ENCODE results near the gene MPP2.
A peak's percentile ranks its signal among the peaks of the same experiment; 100 is the strongest.

MPP2 gene

DNA sequence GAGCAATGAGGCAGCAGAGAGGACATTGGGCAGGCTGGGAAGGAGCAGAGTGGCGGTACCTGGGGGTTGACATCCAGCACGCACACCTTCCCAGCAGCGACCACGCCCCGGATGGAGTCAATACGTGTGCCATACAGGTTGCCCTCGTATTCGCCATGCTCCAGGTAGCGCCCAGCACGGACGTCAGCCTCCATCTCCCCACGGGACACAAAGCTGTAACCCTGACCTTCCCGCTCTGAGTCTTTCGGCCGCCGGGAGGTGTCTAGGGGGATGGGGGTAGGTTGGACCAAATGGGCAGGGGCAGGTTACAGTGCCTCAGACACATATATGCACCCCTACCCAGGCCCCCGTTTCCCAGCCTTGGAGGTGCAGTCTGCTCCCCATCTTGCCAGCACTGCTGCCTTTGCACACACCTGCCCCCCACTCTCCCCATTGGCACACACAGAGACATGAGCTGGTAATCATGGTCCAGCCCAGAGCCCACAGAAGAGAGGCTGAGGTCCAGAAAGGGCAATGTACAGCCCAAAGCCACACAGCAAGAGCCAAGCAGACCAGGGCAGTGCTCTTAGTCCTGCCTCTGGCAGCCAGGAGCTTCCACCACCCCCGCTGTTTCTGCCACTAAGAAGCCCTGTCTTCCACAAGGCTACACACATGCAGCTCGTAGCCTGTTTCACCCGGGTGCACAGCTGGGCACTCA lies 27.5 kb downstream of the MPP2 start:
- H3K9me3 ChIP-seq (ENCODE audit: control insufficient read depth in 5 of 5, low read length in 5 of 5) = no peaks in the 10 kb centered on the region
- H3K4me3 ChIP-seq (ENCODE audit: low read depth in 1 of 5, low read length in 5 of 5) = no peak overlapping the region
- no peak overlapping the region for H3K9ac ChIP-seq (ENCODE audit: low read length in 5 of 5)
- H3K27me3 ChIP-seq (ENCODE audit: control insufficient read depth in 5 of 5, insufficient read depth in 4 of 5, low read length in 5 of 5) = no peaks in the 10 kb centered on the region
- H3K4me1 ChIP-seq (ENCODE audit: control insufficient read depth in 5 of 5, insufficient read depth in 5 of 5, low read length in 5 of 5) = peaks cover 0 to 8% (median 0%) of the 10 kb centered on the region in 5 donors
- H3K27ac ChIP-seq (ENCODE audit: low read depth, low read length) = no peak overlapping the region
- peaks cover 0 to 7% (median 0%) of the 10 kb centered on the region in 5 donors for H3K36me3 ChIP-seq (ENCODE audit: control insufficient read depth in 5 of 5, insufficient read depth in 5 of 5, low read length in 5 of 5)

DNA sequence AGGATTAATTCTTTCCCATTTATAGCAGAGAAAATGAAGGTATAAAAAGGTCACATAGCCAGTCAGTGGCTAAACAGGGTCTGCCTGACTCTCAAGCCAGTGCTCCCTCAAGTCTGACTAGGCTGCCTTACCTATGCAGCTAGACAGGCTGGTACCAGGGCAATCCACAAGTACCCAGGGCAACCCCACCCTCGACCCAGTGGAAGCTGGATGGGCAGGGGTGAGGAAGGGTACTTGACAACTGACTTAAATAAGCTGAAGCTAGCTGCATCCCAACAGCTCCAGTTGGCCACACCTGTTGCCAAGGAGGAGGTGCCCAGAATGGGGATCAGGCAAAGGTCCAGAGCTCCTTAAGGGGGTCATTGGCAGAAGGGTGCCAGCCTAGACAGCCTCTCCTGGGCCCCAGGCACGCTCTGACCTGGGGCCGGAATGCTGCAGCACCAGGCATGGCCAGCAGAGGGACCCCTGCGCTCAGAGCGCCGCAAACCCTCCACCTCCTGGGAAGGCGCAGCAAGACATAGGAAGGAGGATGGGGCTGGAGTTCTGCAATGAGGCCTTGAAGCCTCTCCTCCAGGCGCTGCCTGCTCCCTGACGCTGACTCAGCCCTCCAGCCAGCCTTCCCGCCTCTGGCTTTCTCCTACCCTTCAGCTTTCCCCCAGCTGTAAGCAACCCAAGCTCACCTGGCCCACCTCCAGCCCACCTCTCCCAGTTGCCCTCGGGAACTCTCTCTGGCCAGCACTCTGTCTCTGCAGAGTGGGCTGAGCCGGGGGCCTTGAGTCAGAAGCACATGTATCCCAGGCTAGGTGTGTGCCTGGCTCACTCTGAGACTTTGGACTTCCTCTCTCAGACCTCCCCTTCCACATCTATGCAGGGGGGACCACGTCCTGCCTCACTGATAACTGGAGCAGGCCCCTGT lies 28.8 kb downstream of the MPP2 start:
- Histone ChIP-seq H3K9ac (ENCODE audit: low read length in 5 of 5) (no peak overlapping the region), H3K27ac (ENCODE audit: low read depth, low read length) (no peak overlapping the region)

GRCh38 chr17:43877451-43878155 lies 29.7 kb downstream of the MPP2 start:
- H3K9me3 ChIP-seq (ENCODE audit: control insufficient read depth in 5 of 5, low read length in 5 of 5) = no peaks in the 10 kb centered on the region

More for the DNA sequence above, 28.8 kb downstream of the MPP2 start:
- H3K36me3 ChIP-seq (ENCODE audit: control insufficient read depth in 5 of 5, insufficient read depth in 5 of 5, low read length in 5 of 5) = peaks cover 0 to 7% (median 0%) of the 10 kb centered on the region in 5 donors
- H3K9me3 ChIP-seq (ENCODE audit: control insufficient read depth in 5 of 5, low read length in 5 of 5) = no peaks in the 10 kb centered on the region
- H3K4me1 ChIP-seq (ENCODE audit: control insufficient read depth in 5 of 5, insufficient read depth in 5 of 5, low read length in 5 of 5) = peaks cover 0 to 8% (median 0%) of the 10 kb centered on the region in 5 donors
- no peaks in the 10 kb centered on the region for H3K27me3 ChIP-seq (ENCODE audit: control insufficient read depth in 5 of 5, insufficient read depth in 4 of 5, low read length in 5 of 5)
- no peak overlapping the region for H3K4me3 ChIP-seq (ENCODE audit: low read depth in 1 of 5, low read length in 5 of 5)

DNA sequence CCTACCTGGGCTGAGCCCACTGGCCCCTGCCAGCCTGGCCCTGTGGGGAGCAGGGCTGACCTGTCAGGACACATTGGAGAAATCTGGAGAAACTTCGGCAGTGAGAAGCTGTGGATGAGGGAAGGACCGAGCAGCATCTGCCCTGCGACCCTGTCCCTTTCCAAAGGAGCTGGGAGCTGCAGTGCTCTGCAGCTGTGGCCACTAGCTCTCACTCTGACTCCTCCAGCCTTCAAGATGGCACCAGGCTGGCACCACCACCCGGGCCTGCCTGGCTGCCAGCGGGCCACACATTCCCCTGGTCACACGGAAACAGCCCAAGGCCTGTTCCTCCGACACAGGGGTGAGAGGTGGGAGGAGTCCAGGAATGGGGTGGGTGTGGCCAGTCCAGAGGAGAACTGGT lies 30.3 kb downstream of the MPP2 start:
- peaks cover 0 to 4% (median 0%) of the 10 kb centered on the region in 5 donors for H3K36me3 ChIP-seq (ENCODE audit: control insufficient read depth in 5 of 5, insufficient read depth in 5 of 5, low read length in 5 of 5)
- H3K9me3 ChIP-seq (ENCODE audit: control insufficient read depth in 5 of 5, low read length in 5 of 5) = no peaks in the 10 kb centered on the region
- no peak overlapping the region for H3K27ac ChIP-seq (ENCODE audit: low read depth, low read length)
- no peak overlapping the region for H3K4me3 ChIP-seq (ENCODE audit: low read depth in 1 of 5, low read length in 5 of 5)
- peaks cover 0 to 5% (median 0%) of the 10 kb centered on the region in 5 donors for H3K27me3 ChIP-seq (ENCODE audit: control insufficient read depth in 5 of 5, insufficient read depth in 4 of 5, low read length in 5 of 5)
- H3K9ac ChIP-seq (ENCODE audit: low read length in 5 of 5) = no peak overlapping the region
- peaks cover 0 to 11% (median 0%) of the 10 kb centered on the region in 5 donors for H3K4me1 ChIP-seq (ENCODE audit: control insufficient read depth in 5 of 5, insufficient read depth in 5 of 5, low read length in 5 of 5)

More at GRCh38 chr17:43877451-43878155, 29.7 kb downstream of the MPP2 start:
- H3K36me3 ChIP-seq (ENCODE audit: control insufficient read depth in 5 of 5, insufficient read depth in 5 of 5, low read length in 5 of 5) = peaks cover 0 to 7% (median 0%) of the 10 kb centered on the region in 5 donors
- no peaks in the 10 kb centered on the region for H3K27me3 ChIP-seq (ENCODE audit: control insufficient read depth in 5 of 5, insufficient read depth in 4 of 5, low read length in 5 of 5)
- H3K9ac ChIP-seq (ENCODE audit: low read length in 5 of 5) = no peak overlapping the region
- H3K27ac ChIP-seq (ENCODE audit: low read depth, low read length) = no peak overlapping the region
- no peak overlapping the region for H3K4me3 ChIP-seq (ENCODE audit: low read depth in 1 of 5, low read length in 5 of 5)
- peaks cover 0 to 11% (median 0%) of the 10 kb centered on the region in 5 donors for H3K4me1 ChIP-seq (ENCODE audit: control insufficient read depth in 5 of 5, insufficient read depth in 5 of 5, low read length in 5 of 5)

DNA sequence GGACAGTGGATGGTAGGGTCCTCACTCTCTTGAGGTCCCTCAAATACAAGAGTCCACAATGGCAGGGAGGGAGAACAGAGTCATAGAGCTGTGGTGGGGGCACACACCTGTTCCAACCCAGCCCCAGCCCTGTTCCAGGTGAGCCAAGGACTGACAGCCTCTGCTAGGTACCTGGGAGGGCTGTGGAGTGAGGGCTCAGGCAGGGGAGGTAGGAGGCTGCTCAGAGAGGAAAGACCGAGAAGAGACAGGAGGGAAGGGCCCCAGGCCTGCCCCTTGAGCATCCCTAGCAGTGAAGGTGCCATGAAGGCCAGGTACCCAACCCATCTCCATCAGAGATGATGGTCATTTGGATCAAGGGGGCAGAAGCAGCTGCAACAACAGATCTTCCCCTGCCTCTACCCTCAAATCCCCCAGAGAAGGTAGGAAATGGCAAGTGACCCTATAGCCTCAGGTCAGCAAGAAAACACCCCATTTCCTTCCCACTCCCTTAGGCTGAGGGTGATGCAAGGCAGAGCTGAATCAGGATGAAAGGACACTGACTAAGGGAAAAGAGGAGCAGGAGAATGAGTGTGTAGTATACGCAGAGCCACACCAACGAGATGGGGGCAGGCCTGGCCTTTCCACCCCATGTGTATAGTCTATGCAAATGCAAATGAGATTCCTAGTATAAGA lies 31.7 kb downstream of the MPP2 start:
- Histone ChIP-seq H3K9ac (ENCODE audit: low read length in 5 of 5) (no peak overlapping the region), H3K4me1 (ENCODE audit: control insufficient read depth in 5 of 5, insufficient read depth in 5 of 5, low read length in 5 of 5) (peaks cover 0 to 11% (median 0%) of the 10 kb centered on the region in 5 donors), H3K9me3 (ENCODE audit: control insufficient read depth in 5 of 5, low read length in 5 of 5) (no peaks in the 10 kb centered on the region), H3K4me3 (ENCODE audit: low read depth in 1 of 5, low read length in 5 of 5) (no peak overlapping the region), H3K36me3 (ENCODE audit: control insufficient read depth in 5 of 5, insufficient read depth in 5 of 5, low read length in 5 of 5) (no peaks in the 10 kb centered on the region), H3K27ac (ENCODE audit: low read depth, low read length) (no peak overlapping the region), H3K27me3 (ENCODE audit: control insufficient read depth in 5 of 5, insufficient read depth in 4 of 5, low read length in 5 of 5) (peaks cover 0 to 5% (median 0%) of the 10 kb centered on the region in 5 donors)

GRCh38 chr17:43874293-43874692 lies 33.0 kb downstream of the MPP2 start:
- Histone ChIP-seq H3K27ac (ENCODE audit: low read depth, low read length) (no peak overlapping the region), H3K9me3 (ENCODE audit: control insufficient read depth in 5 of 5, low read length in 5 of 5) (no peaks in the 10 kb centered on the region), H3K27me3 (ENCODE audit: control insufficient read depth in 5 of 5, insufficient read depth in 4 of 5, low read length in 5 of 5) (peaks cover 0 to 5% (median 0%) of the 10 kb centered on the region in 5 donors), H3K4me3 (ENCODE audit: low read depth in 1 of 5, low read length in 5 of 5) (no peak overlapping the region), H3K9ac (ENCODE audit: low read length in 5 of 5) (no peak overlapping the region), H3K36me3 (ENCODE audit: control insufficient read depth in 5 of 5, insufficient read depth in 5 of 5, low read length in 5 of 5) (no peaks in the 10 kb centered on the region), H3K4me1 (ENCODE audit: control insufficient read depth in 5 of 5, insufficient read depth in 5 of 5, low read length in 5 of 5) (peaks cover 0 to 11% (median 0%) of the 10 kb centered on the region in 5 donors)

DNA sequence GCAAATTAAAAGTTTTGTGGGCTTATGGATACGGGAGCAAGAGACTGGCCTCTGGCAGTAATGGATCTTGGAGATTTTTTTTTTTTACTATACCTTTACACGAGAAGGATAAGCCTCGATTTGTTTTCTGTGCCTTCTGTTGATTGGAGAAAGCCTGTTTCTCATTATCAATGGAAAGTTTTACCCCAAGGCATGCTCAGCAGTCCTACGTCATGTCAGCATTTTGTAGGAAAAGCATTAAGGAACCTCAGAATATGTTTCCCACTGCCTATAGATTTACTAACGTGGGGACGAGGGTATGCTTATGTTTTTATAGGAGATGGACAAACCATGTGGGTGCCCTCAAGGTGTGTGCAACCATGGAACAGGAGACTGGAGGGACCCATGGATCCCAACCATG lies 33.5 kb downstream of the MPP2 start:
- no peak overlapping the region for H3K9ac ChIP-seq (ENCODE audit: low read length in 5 of 5)
- H3K27ac ChIP-seq (ENCODE audit: low read depth, low read length) = no peak overlapping the region

GRCh38 chr17:43873091-43873490 lies 34.2 kb downstream of the MPP2 start:
- Histone ChIP-seq H3K4me3 (ENCODE audit: low read depth in 1 of 5, low read length in 5 of 5) (no peak overlapping the region), H3K9me3 (ENCODE audit: control insufficient read depth in 5 of 5, low read length in 5 of 5) (peaks cover 0 to 3% (median 0%) of the 10 kb centered on the region in 5 donors), H3K9ac (ENCODE audit: low read length in 5 of 5) (no peak overlapping the region), H3K4me1 (ENCODE audit: control insufficient read depth in 5 of 5, insufficient read depth in 5 of 5, low read length in 5 of 5) (peaks cover 0 to 4% (median 0%) of the 10 kb centered on the region in 5 donors), H3K27me3 (ENCODE audit: control insufficient read depth in 5 of 5, insufficient read depth in 4 of 5, low read length in 5 of 5) (peaks cover 0 to 5% (median 0%) of the 10 kb centered on the region in 5 donors), H3K36me3 (ENCODE audit: control insufficient read depth in 5 of 5, insufficient read depth in 5 of 5, low read length in 5 of 5) (no peaks in the 10 kb centered on the region), H3K27ac (ENCODE audit: low read depth, low read length) (no peak overlapping the region)

More for the DNA sequence above, 33.5 kb downstream of the MPP2 start:
- no peak overlapping the region for H3K4me3 ChIP-seq (ENCODE audit: low read depth in 1 of 5, low read length in 5 of 5)
- H3K4me1 ChIP-seq (ENCODE audit: control insufficient read depth in 5 of 5, insufficient read depth in 5 of 5, low read length in 5 of 5) = peaks cover 0 to 10% (median 0%) of the 10 kb centered on the region in 5 donors
- H3K9me3 ChIP-seq (ENCODE audit: control insufficient read depth in 5 of 5, low read length in 5 of 5) = no peaks in the 10 kb centered on the region
- H3K27me3 ChIP-seq (ENCODE audit: control insufficient read depth in 5 of 5, insufficient read depth in 4 of 5, low read length in 5 of 5) = peaks cover 0 to 5% (median 0%) of the 10 kb centered on the region in 5 donors
- H3K36me3 ChIP-seq (ENCODE audit: control insufficient read depth in 5 of 5, insufficient read depth in 5 of 5, low read length in 5 of 5) = no peaks in the 10 kb centered on the region

DNA sequence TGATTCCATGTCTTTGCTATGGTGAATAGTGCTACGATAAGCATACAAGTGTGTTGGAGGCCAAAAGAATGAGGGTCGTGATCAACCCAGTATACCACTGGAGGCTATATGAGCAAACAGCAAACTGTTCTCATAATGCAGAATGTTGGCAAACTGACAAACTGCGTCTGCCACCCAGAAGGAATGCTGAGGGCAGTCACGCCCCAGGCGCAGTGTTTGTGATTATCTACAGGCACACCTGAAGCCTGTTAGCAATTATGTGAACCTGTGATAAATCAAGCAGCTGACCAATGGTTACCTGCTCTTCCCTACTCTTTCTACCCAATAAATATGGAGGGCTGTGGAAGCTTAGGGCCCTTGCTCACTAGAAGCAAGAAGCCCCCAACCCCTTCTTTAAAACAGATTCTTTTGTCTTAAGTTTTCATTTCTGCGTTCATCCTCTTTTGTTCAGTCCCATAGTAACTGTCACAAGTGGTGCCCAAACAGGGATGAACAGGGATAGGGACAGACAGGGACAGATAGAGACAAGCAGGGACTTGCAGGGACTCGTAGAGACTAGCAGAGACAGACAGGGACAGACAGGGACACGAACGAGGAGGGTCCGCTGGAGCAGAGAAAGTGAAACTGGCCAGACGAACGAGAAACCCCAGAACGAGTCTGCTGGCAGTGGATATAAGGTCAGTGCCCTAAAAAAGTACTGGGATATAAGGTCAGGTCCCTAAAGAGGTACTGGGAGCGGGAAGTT lies 35.2 kb downstream of the MPP2 start:
- peaks cover 0 to 5% (median 0%) of the 10 kb centered on the region in 5 donors for H3K27me3 ChIP-seq (ENCODE audit: control insufficient read depth in 5 of 5, insufficient read depth in 4 of 5, low read length in 5 of 5)
- H3K9ac ChIP-seq (ENCODE audit: low read length in 5 of 5) = no peak overlapping the region
- H3K9me3 ChIP-seq (ENCODE audit: control insufficient read depth in 5 of 5, low read length in 5 of 5) = peaks cover 0 to 3% (median 0%) of the 10 kb centered on the region in 5 donors
- H3K36me3 ChIP-seq (ENCODE audit: control insufficient read depth in 5 of 5, insufficient read depth in 5 of 5, low read length in 5 of 5) = no peaks in the 10 kb centered on the region
- H3K4me3 ChIP-seq (ENCODE audit: low read depth in 1 of 5, low read length in 5 of 5) = peak overlapping the region in 3 of 5 donors; percentile 3 to 37 (median 6)
- no peak overlapping the region for H3K27ac ChIP-seq (ENCODE audit: low read depth, low read length)
- peaks cover 0 to 4% (median 0%) of the 10 kb centered on the region in 5 donors for H3K4me1 ChIP-seq (ENCODE audit: control insufficient read depth in 5 of 5, insufficient read depth in 5 of 5, low read length in 5 of 5)

All from subcutaneous abdominal adipose tissue (tissue), 5 donors.